Urinary bladder (tissue), 4 donors: ENCODE data around the gene SYT2. TPM values are rescaled to one million over a fixed set of nuclear protein-coding genes. Genes with fewer than 3 reads are reported as not detected.

Experiments used
- DNase-seq: peaks from one replicate; pipeline ENCODE4 v3.0.0-alpha.2; 2015; ENCODE audit errors: extremely low spot score
- H3K27ac ChIP-seq: one replicate; pipeline ENCODE4 v1.5.1; 2013; ENCODE audit warnings: low read depth, mild to moderate bottlenecking, moderate library complexity
- H3K36me3 ChIP-seq: one replicate; pipeline ENCODE4 v1.6.1; 2013; ENCODE audit warnings: mild to moderate bottlenecking, moderate library complexity; ENCODE audit not compliant: insufficient read depth
- H3K4me1 ChIP-seq: one replicate; pipeline ENCODE4 v1.6.1; 2013; ENCODE audit warnings: mild to moderate bottlenecking, moderate library complexity; ENCODE audit not compliant: insufficient read depth
- H3K4me3 ChIP-seq: one replicate; pipeline ENCODE4 v1.5.1; 2013; ENCODE audit warnings: low read depth, low read length
- WGBS: extraction: QIAGEN DNeasy Blood & Tissue Kit; methylation state at CpG from one replicate; pipeline ENCODE4 v1.1.7; 2013; 5-methylcytosine and 5-hydroxymethylcytosine counted together
- polyA plus RNA-seq: library from polyadenylated mRNA; stranded (reverse); fragments of 200-250 nt; gene quantifications from one replicate; pipeline ENCODE4 v1.2.3, GENCODE V29; 2013
- total RNA-seq: library from RNA; depleted of rRNA; stranded (reverse); fragments of >200 nt; gene quantifications from one replicate; pipeline ENCODE4 v1.2.3, GENCODE V29; 2014
- donor health status: healthy with polysubstance abuse.
- donor health status: healthy.

The SYT2 gene
- total and polyA plus RNA-seq, 2 donors: 0.01 to 0.21 TPM

DNA sequence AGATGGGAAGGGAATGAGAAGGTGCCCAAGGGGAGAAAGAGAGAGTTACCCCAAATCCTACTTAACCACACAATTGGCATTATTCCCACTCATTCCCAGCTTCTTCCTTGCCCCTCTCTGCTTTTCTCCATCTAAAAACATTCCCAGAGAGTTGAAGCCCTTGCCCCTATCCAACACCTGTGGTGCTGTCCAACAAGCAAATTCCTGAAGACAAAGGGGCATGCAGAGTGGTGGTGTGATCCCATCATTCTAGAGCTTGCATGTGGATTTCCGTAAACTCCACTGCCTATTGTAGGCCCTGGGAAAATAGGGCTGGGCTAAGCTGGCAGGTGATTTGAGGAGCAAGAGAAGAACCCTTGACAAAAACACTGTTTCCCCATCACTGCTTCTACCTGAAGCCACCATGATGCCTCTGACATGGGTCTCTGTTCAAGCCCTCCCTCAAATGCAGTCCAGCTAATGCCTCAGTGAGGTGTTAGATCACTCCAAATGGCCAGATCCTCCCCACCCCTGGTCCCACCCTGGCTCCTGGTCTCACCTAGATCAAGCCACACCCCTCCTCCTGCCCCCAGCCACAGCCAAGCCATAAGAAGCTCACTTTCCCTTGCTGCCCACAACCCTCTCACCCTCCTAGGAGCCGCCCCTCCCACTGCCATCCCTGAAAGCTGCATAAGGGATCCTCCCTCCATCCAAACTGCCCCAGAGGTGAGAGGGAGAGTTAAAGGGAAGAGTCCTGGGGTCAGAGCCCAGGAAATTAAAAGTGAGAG is 29.5 kb downstream of the SYT2 start:
- no peaks in the 10 kb centered on the region for H3K4me1 ChIP-seq
- no peak overlapping the region for H3K27ac ChIP-seq
- no peaks in the 10 kb centered on the region for H3K36me3 ChIP-seq
- no peak overlapping the region for H3K4me3 ChIP-seq
- no peak for DNase-seq
- WGBS: 64% methylated on average over 2 of the region's 2 CpGs

DNA sequence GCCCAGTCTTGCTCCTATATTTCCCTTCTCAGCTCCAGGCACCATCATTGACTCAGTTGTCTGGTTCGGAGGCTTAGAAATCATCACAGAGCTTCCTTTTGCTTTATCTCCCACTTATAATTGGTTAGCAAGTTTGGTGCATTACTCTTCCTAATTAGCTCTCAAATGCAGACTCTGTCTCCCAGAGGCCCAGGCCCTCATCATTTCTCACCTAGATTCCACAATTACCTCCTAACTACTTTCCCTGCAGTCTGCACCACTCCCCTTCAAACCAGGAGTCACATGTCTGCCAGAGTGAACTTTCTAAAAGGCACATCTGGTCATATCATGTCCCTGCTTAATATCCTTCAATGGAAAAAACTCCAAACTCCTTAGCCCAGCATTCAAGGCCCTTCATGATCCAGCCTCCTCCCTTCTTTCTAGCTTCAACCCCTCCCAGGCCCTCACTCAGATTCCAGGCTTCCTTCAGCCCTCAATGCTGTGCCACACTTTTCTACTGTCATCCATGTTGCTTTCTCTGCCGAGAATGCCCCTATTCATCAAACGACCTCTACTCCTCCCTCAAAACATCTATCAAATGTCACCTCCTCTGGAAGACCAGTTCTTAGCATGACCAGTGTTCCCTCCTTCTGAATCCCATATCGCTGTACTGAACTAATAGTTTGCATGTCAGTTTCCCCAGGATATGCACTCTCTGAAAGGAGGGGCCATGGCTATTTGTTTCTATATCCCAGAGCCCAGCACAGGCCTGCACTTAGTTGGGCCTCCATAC is 30.7 kb downstream of the SYT2 start:
- no peaks in the 10 kb centered on the region for H3K36me3 ChIP-seq
- no peak overlapping the region for H3K4me3 ChIP-seq
- WGBS: 59% methylated on average over 4 of the region's 4 CpGs

DNA sequence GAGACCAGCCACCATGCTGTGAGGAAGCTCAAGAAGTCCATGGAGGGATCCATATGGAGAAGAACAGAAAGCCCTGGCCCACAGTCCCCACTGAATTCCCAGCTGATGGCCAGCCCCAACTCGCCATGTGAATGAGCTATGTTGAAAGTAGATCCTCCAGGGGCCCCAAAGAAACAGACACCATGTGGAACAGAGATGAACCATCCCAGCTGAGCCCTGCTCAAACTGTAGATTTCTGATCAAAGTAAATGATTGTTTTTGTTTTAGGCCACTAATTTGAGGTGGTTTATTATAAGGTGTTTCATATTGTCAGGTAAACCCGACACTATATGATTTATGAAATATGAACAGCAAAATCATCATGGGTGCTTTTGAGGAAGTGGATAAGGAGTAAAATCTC is 32.8 kb downstream of the SYT2 start:
- Histone ChIP-seq H3K27ac (no peak overlapping the region), H3K4me1 (no peaks in the 10 kb centered on the region), H3K36me3 (no peaks in the 10 kb centered on the region), H3K4me3 (no peak overlapping the region)
- DNase-seq: no peak
- 93% methylated on average over 2 of the region's 2 CpGs for WGBS

More for the DNA sequence above, 30.7 kb downstream of the SYT2 start:
- H3K27ac ChIP-seq: no peak overlapping the region
- H3K4me1 ChIP-seq: no peaks in the 10 kb centered on the region
- no peak for DNase-seq

DNA sequence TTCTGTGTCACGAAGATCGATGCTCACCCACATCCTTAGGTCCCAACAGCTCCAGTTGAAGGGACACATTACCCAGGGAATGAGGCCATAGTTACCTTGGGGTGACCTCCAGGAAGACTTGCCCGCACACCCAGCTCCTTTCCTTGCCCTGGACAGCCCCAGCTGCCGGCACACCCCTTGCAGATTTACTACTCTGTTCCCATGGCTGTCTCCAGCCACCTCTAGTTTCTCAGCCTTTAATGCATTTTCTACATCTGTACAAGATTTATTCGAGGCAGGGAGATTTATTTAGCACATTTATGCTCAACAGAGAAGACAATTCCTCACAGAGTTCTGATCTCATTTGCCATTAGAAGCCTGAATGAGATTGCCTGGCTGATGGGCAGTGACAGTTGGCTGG is 36.7 kb downstream of the SYT2 start:
- Histone ChIP-seq H3K4me3 (no peak overlapping the region), H3K4me1 (no peaks in the 10 kb centered on the region), H3K27ac (no peak overlapping the region), H3K36me3 (no peaks in the 10 kb centered on the region)
- WGBS: 77% methylated on average over 5 of the region's 5 CpGs
- no peak for DNase-seq

DNA sequence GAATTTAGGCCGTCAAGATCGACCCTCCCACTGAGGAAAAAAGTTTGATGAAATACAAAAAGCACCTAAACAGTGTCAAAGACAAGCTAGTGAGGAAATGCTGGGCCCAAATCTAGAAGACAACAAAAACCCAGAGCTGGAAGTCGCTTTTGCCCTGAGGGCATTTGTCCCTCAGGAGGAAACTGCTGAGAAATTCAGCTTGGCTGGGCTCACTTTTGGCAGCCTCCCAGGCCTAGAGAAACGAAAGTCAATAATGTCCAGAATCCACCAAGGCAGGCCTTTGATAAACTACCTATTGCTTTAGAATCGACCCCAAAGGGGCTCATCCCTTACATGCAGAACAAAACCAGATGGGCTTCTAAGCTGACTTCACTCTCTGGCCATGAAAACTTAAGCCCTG is 38.9 kb downstream of the SYT2 start:
- H3K4me1 ChIP-seq: no peaks in the 10 kb centered on the region
- H3K36me3 ChIP-seq: no peaks in the 10 kb centered on the region
- 47% methylated on average over 5 of the region's 5 CpGs for WGBS
- no peak overlapping the region for H3K4me3 ChIP-seq
- no peak for DNase-seq
- H3K27ac ChIP-seq: no peak overlapping the region

DNA sequence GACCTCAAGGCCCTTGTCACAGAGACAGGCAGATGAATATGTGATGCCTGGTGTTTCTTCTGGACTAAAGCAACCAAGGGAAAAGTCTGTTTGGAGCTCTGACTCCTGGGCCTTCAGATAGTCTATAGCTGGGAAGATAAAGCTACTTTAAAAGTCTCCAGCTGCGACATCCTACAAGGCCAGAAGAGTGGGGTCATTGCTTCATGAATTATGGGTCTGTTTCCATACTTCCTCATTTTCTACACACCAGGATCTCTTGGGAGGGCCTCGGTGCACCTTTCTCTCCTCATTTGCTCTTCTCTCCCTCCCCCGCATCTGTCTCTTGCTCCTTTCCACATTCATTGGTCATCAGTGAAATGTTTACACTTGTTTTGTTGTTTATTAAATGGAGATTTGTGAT is 44.8 kb downstream of the SYT2 start:
- Histone ChIP-seq H3K27ac (no peak overlapping the region), H3K4me3 (no peak overlapping the region), H3K36me3 (no peaks in the 10 kb centered on the region), H3K4me1 (no peaks in the 10 kb centered on the region)
- no peak for DNase-seq
- 82% methylated on average over 3 of the region's 3 CpGs for WGBS

DNA sequence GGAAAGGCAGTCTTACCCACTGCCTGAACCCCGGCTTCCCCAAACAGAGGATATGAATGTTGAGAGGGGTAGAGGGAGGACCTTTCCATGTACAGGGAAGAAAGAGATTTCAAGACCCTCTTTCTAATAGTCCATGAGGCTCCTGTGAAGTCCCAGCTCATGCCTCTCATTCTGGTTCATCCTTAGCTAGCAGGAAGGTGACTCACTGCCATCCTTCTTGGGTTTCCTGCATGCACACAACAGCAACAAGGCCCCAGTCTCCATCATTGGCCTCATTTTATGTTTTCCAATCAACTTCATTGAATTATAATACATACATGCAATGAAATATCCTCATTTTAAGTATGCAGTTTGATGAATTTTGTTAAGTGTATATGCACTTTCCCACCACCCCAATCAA is 46.2 kb downstream of the SYT2 start:
- Histone ChIP-seq H3K4me3 (no peak overlapping the region), H3K4me1 (no peaks in the 10 kb centered on the region), H3K36me3 (no peaks in the 10 kb centered on the region), H3K27ac (no peak overlapping the region)
- DNase-seq: no peak
- WGBS: 81% methylated on average over 1 of the region's 1 CpG

DNA sequence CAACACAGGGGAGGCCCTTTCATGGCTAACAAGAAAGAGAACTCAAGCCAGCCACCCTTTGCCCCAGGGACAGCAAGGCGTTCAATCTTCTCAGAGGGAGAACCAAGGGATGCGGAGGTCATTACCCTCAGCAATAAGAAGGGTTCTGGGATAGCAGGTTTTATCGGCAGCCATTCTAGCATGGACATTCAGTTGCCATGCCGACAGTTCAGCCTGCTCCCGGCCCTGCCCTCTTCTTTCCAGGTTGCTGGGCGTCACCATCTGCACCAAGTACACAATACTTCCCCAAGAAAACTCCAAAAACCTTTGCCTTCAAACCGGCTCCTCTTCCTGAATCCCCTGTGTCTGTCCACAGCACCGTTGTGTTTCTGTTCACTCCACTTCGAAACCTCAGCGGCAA is 47.1 kb downstream of the SYT2 start:
- no peaks in the 10 kb centered on the region for H3K4me1 ChIP-seq
- no peak overlapping the region for H3K27ac ChIP-seq
- WGBS: 73% methylated on average over 10 of the region's 10 CpGs
- no peaks in the 10 kb centered on the region for H3K36me3 ChIP-seq
- DNase-seq: no peak
- no peak overlapping the region for H3K4me3 ChIP-seq

DNA sequence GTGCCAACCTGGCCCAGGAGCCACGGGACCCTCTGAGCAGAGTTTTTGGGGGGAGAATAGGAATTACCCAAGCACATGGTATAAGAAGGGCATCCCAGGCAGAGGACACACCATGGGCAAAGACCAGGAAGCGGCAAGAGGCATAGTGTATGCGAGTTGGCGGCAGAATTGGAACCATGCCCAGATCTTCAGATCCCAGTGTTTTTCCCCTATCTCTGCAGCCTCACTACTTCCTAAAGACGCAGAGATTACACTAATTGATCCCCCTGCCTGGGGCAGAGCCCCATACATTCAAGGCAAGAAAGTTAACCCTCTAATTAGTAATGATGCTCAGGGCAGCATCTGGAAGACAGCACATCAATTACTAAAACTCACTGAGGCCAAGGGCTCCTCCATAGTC is 48.2 kb downstream of the SYT2 start:
- H3K27ac ChIP-seq: no peak overlapping the region
- WGBS: 23% methylated on average over 5 of the region's 5 CpGs
- no peak overlapping the region for H3K4me3 ChIP-seq
- H3K36me3 ChIP-seq: no peaks in the 10 kb centered on the region
- H3K4me1 ChIP-seq: no peaks in the 10 kb centered on the region
- DNase-seq: no peak

DNA sequence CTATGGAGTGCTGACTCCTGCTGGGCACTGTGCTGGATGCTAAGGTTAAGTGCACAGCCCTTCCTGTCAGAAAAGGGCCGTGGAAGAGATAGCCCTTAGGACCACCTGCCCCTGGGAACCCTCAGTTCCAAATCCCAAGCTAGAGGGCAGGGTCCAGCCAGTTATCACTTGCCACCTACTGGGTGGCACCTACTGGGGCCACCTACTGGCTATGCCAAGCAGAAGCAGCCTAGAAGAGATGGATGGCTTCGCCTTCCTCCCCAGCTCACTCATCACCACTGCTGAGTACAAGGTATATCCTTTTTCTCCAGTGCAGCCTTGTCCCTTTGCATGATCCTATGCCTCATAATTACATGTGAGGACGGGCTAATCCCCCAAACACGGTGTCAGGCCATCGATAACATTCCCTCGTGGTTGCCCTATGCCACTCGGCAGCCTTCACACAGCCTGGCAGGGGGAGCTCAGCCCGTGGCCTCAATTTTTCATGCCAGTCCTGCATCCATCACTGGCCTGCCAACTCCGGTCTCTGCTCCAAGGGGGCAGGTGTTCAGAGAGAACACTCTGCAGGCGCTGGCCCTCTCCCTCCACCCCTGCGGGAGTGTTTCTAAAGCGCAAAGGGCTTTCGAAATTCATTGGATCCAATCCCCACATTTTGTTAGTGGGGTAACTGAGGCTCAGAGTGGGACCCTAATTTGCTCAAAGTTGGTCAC is 49.0 kb downstream of the SYT2 start:
- WGBS: 77% methylated on average over 13 of the region's 13 CpGs
- DNase-seq: no peak
- Histone ChIP-seq H3K4me1 (no peaks in the 10 kb centered on the region), H3K4me3 (no peak overlapping the region), H3K27ac (no peak overlapping the region), H3K36me3 (no peaks in the 10 kb centered on the region)

DNA sequence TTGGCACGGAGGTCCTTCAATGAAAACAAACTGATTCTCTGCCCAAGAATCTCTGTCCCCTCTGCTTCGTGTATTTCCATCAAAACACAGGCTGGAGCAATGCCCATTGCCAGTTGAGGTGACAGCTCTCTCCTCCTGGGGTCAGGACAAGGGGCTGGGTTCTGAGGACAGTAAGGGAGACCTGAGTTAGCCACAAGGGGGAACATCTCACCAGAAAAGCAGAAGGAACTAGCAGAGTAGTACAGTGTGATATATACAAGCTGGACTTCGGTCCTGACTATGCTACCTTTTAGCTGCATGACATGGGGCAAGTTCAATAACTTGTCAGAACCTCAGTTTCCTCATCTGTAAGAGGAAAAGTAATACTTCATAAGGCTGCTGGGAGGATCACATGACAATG is 50.3 kb downstream of the SYT2 start:
- H3K27ac ChIP-seq: no peak overlapping the region
- 62% methylated on average over 3 of the region's 3 CpGs for WGBS
- no peak for DNase-seq
- H3K4me3 ChIP-seq: no peak overlapping the region
- no peaks in the 10 kb centered on the region for H3K36me3 ChIP-seq
- H3K4me1 ChIP-seq: no peaks in the 10 kb centered on the region

DNA sequence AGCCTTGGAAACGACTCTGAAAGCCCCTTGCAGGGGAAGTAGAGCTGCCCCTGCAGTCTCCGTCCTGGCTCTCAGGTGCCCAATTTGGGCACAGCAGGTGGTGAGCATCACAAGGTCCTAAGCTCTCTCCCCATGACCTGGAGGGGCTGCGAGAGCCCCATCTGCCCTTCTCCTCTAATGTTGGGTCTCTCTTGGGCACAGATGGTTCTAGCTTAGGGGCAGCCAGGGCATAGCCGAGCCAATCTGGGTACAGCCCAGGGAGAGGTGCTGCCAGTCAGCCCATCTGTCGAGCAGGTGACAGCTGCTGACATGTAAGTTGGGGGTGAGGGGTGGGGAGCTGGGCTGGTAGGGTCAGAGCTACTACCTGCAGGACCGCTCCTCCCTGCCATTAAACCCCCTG is 50.7 kb downstream of the SYT2 start:
- no peak for DNase-seq
- H3K36me3 ChIP-seq: no peaks in the 10 kb centered on the region
- no peak overlapping the region for H3K4me3 ChIP-seq
- no peaks in the 10 kb centered on the region for H3K4me1 ChIP-seq
- no peak overlapping the region for H3K27ac ChIP-seq
- 59% methylated on average over 6 of the region's 6 CpGs for WGBS

DNA sequence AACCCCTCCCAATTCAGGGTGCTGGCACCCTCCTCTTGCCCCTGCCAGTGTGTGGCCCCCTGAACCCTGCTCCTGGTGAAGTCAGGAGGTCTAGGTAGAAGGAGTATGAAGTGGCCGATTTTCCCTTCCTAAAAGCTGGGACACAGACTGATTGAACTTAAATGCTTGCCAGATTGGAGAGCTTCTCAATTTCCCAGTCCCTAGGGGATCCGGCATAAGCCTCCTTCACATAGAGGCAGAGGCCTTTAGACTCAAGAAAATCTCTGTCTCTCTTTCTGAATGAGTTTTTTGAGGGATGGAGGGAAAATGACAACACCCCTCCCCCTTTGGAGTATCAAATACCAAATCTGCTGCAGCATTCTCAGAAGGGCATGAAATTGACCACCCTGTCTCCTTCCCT is 51.5 kb downstream of the SYT2 start:
- H3K4me3 ChIP-seq: no peak overlapping the region
- H3K4me1 ChIP-seq: no peaks in the 10 kb centered on the region
- no peaks in the 10 kb centered on the region for H3K36me3 ChIP-seq
- H3K27ac ChIP-seq: no peak overlapping the region
- DNase-seq: no peak
- 53% methylated on average over 2 of the region's 2 CpGs for WGBS

DNA sequence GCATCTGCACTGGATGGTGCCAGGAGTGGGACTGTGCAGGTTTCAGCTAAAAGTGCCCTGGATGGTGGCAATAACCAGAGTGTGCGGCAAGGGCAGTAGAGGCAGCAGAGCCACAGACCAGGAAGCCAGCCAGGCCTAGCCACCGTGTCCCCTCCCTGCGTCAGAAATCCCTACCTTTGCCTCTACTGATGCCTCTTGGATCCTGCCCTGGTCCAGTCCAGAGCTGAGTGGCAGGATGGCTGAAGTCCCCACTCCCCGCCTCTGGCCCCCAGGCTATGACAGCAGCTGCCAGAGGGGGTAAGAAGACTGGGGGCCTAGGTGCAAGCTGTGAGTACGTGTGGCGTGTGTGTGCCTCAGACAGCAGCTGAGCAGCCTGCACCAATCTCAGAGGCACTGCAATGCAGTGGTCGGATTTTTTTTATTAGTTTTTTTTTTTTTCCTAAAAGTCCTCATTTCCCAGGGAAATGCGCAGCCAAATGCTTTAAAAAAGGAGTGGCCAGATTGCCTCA is 51.9 kb downstream of the SYT2 start:
- Histone ChIP-seq H3K4me1 (no peaks in the 10 kb centered on the region), H3K4me3 (no peak overlapping the region), H3K27ac (no peak overlapping the region), H3K36me3 (no peaks in the 10 kb centered on the region)
- 74% methylated on average over 8 of the region's 8 CpGs for WGBS
- DNase-seq: no peak
